ENCODE results near the gene OR14A2. TPM values are rescaled to one million over a fixed set of nuclear protein-coding genes. Genes with fewer than 3 reads are reported as not detected.

Gene OR14A2
- total and polyA plus RNA-seq, 2 donors (not counting 3 experiments of a cell fraction or from before 2014, with no cell fraction given) = not detected

- no peaks in the 10 kb centered on the region for H4K20me1 ChIP-seq (replicated peaks; ENCODE audit: control insufficient read depth, extremely low read depth, insufficient read depth, low read length)
- no peaks in the 10 kb centered on the region for H3K36me3 ChIP-seq (ENCODE audit: control insufficient read depth in 2 of 2, extremely low read depth in 1 of 2, insufficient read depth in 2 of 2, low read length in 2 of 2)
- POLR2A ChIA-PET = no interaction called here
- H3K4me3 ChIP-seq (replicated peaks in 1 of 3; ENCODE audit: insufficient read depth in 1 of 3, low read depth in 1 of 3, low read length in 3 of 3) = no peak overlapping the region
- H3K9me3 ChIP-seq (replicated peaks; ENCODE audit: control insufficient read depth, insufficient read depth, low read length) = no peaks in the 10 kb centered on the region
- no peak overlapping the region for H2AFZ ChIP-seq (ENCODE audit: low read depth, low read length)
- no peak overlapping the region for H3K4me2 ChIP-seq (ENCODE audit: insufficient read depth, low read length)
- CTCF ChIA-PET = no interaction called here
- H3K4me1 ChIP-seq (ENCODE audit: control insufficient read depth, extremely low read depth, insufficient read depth, low read length) = no peaks in the 10 kb centered on the region
- dilution Hi-C loops (cut with MboI; ENCODE audit: extremely low pct_ligation_motif_present, low sequenced_read_pairs) (no loop called here), intact Hi-C loops (cut with micrococcal nuclease) (no loop called here)
- no TSS peak for BruUV-seq (replicated peaks)
- H3K79me2 ChIP-seq (ENCODE audit: control insufficient read depth, insufficient read depth, low read length) = no peaks in the 10 kb centered on the region
- TF ChIP-seq FOS (IDR thresholded peaks at IDR 0.05; ENCODE audit: borderline replicate concordance, insufficient read depth, low read length) (no peak), MYC (IDR thresholded peaks at IDR 0.05; ENCODE audit: low read depth, low read length) (no peak)
- no peaks in the 10 kb centered on the region for H3K27me3 ChIP-seq (ENCODE audit: control insufficient read depth in 2 of 2, insufficient read depth in 2 of 2, low read length in 2 of 2)
- H3K27ac ChIP-seq (ENCODE audit: insufficient read depth, low read depth, low read length) = no peak overlapping the region
- H3K9me1 ChIP-seq (replicated peaks; ENCODE audit: control insufficient read depth, extremely low read depth, insufficient read depth, low read length) = no peaks in the 10 kb centered on the region
- no peak overlapping the region for H3K9ac ChIP-seq (replicated peaks; ENCODE audit: extremely low read depth, insufficient read depth, low read length)
- FAIRE-seq (no peak), DNase-seq (ENCODE audit: low read depth, low spot score) (no peak)
Observed at GRCh38 chr1:247701338-247701737, 46.6 kb downstream of the OR14A2 start.

GRCh38 chr1:247681288-247681897 lies 66.5 kb downstream of the OR14A2 start:
- no peak overlapping the region for H3K27ac ChIP-seq (ENCODE audit: insufficient read depth, low read depth, low read length)
- H3K36me3 ChIP-seq (ENCODE audit: control insufficient read depth in 2 of 2, extremely low read depth in 1 of 2, insufficient read depth in 2 of 2, low read length in 2 of 2) = no peaks in the 10 kb centered on the region
- no peaks in the 10 kb centered on the region for H3K4me1 ChIP-seq (ENCODE audit: control insufficient read depth, extremely low read depth, insufficient read depth, low read length)
- TF ChIP-seq EZH2 (IDR thresholded peaks at IDR 0.05; ENCODE audit: borderline replicate concordance, low read depth, low read length, severe bottlenecking) (no peak), CTCF (IDR thresholded peaks at IDR 0.05; ENCODE audit: extremely low read depth in 1 of 2, insufficient read depth in 1 of 2, low read depth in 1 of 2, low read length in 2 of 2) (peak; percentile 60)
- CTCF ChIA-PET = no interaction called here
- H3K4me3 ChIP-seq (replicated peaks in 1 of 3; ENCODE audit: insufficient read depth in 1 of 3, low read depth in 1 of 3, low read length in 3 of 3) = no peak overlapping the region
- POLR2A ChIA-PET = no interaction called here
- H3K9me3 ChIP-seq (replicated peaks; ENCODE audit: control insufficient read depth, insufficient read depth, low read length) = no peaks in the 10 kb centered on the region
- H3K79me2 ChIP-seq (ENCODE audit: control insufficient read depth, insufficient read depth, low read length) = no peaks in the 10 kb centered on the region
- intact Hi-C loops (cut with micrococcal nuclease) (loop anchor here (5.0 kb wide), 1 partner anchor 1126 kb away; no protein-coding TSS in a partner anchor), dilution Hi-C loops (cut with MboI; ENCODE audit: extremely low pct_ligation_motif_present, low sequenced_read_pairs) (no loop called here)
- FAIRE-seq (no peak), DNase-seq (ENCODE audit: low read depth, low spot score) (peak; percentile 8)
- no peak overlapping the region for H2AFZ ChIP-seq (ENCODE audit: low read depth, low read length)
- no peaks in the 10 kb centered on the region for H4K20me1 ChIP-seq (replicated peaks; ENCODE audit: control insufficient read depth, extremely low read depth, insufficient read depth, low read length)
- no TSS peak for BruUV-seq (replicated peaks)
- H3K9me1 ChIP-seq (replicated peaks; ENCODE audit: control insufficient read depth, extremely low read depth, insufficient read depth, low read length) = no peaks in the 10 kb centered on the region
- no peak overlapping the region for H3K9ac ChIP-seq (replicated peaks; ENCODE audit: extremely low read depth, insufficient read depth, low read length)
- H3K27me3 ChIP-seq (ENCODE audit: control insufficient read depth in 2 of 2, insufficient read depth in 2 of 2, low read length in 2 of 2) = no peaks in the 10 kb centered on the region
- no peak overlapping the region for H3K4me2 ChIP-seq (ENCODE audit: insufficient read depth, low read length)

Measured in endothelial cell of umbilical vein (primary cell).